HG03558 (cell line): ENCODE results near the gene RGS12.
"Not testable (repeated sequence)": the region's sequence is repeated elsewhere in the genome, so short reads cannot be mapped to it uniquely, and the experiment has no call there.

Experiments
- ATAC-seq: cut with Tn5 transposase; IDR thresholded peaks from one replicate; pipeline ENCODE4 v1.9.1; 2021; ENCODE audit warnings: moderate number of reproducible peaks; ENCODE audit not compliant: unreplicated experiment; ENCODE audit errors: extremely low read depth

Gene RGS12

GRCh38 chr4:3293401-3294391, 875 bp downstream of the RGS12 start:
- ATAC-seq: no peak

GRCh38 chr4:3294401-3295241, 1.8 kb downstream of the RGS12 start:
- no peak for ATAC-seq

- ATAC-seq: no peak
These were observed 3.2 kb downstream of the RGS12 start for GRCh38 chr4:3295837-3296624.

GRCh38 chr4:3296651-3297050, 3.8 kb downstream of the RGS12 start:
- ATAC-seq: no peak

GRCh38 chr4:3297066-3297859, 4.4 kb downstream of the RGS12 start:
- no peak for ATAC-seq

GRCh38 chr4:3299122-3299975, 6.5 kb downstream of the RGS12 start:
- ATAC-seq: no peak

- no peak for ATAC-seq
These were observed 7.3 kb downstream of the RGS12 start for GRCh38 chr4:3299976-3300671.

GRCh38 chr4:3300882-3301281, 8.1 kb downstream of the RGS12 start:
- ATAC-seq: not testable (repeated sequence)

GRCh38 chr4:3301450-3302172, 8.8 kb downstream of the RGS12 start:
- no peak for ATAC-seq

GRCh38 chr4:3302173-3302785, 9.5 kb downstream of the RGS12 start:
- ATAC-seq: peak; percentile 37

GRCh38 chr4:3302786-3303564, 10.2 kb downstream of the RGS12 start:
- no peak for ATAC-seq

- no peak for ATAC-seq
These were observed 10.7 kb downstream of the RGS12 start for GRCh38 chr4:3303565-3303824.

- no peak for ATAC-seq
These were observed 11.3 kb downstream of the RGS12 start for GRCh38 chr4:3303923-3304710.

GRCh38 chr4:3304831-3305609, 12.2 kb downstream of the RGS12 start:
- no peak for ATAC-seq
